A549 (cell line): Measurements from ENCODE around the gene GRIK4. TPM values are rescaled to one million over a fixed set of nuclear protein-coding genes. Genes with fewer than 3 reads are reported as not detected.
"Not testable (repeated sequence)": the region's sequence is repeated elsewhere in the genome, so short reads cannot be mapped to it uniquely, and the experiment has no call there.

Experiments
- ATAC-seq, 2 experiments: fragments of 200-7000 bp in 1 of 2; fragments of >200 bp in 1 of 2; cut with Nextera tagmentation in 1 of 2; cut with Tn5 transposase in 1 of 2; 3 replicates each; pipeline versions ENCODE4 v1.8.0 to v1.9.1; 2018 to 2020; ENCODE audit warnings: mild to moderate bottlenecking in 1 of 2, moderate library complexity in 1 of 2
- CTCF ChIA-PET: fragments of 300-600 bp; sonication (Branson Sonifier 250); formaldehyde crosslinking; extraction: SDS; loops from one replicate; lab custom pipeline; 2021; ENCODE audit warnings: antibody characterized with exemption, inconsistent platforms; lab: Yijun Ruan, JAX
- POLR2A ChIA-PET: fragments of 350-600 bp; formaldehyde crosslinking; extraction: SDS; loops from one replicate; lab custom pipeline; 2021; ENCODE audit warnings: antibody characterized with exemption, inconsistent platforms; lab: Yijun Ruan, JAX
- DNase-seq, 2 experiments: peaks; one replicate each; pipeline versions ENCODE4 v3.0.0 to v3.0.0-alpha.2; 2011 to 2016; ENCODE audit warnings: low read depth in 1 of 2, low spot score in 1 of 2
- FAIRE-seq: peaks from 2 replicates; lab custom pipeline; 2011; peaks lifted over from hg19 to GRCh38; lab: Jason Lieb, UNC
- H3K27ac ChIP-seq, 2 experiments: fragments of >200 bp; sonication (Bioruptor Twin); formaldehyde crosslinking; 3 replicates each; pipeline ENCODE4 v1.5.1; 2016 to 2017
- H3K4me1 ChIP-seq: fragments of >200 bp; sonication (Bioruptor Twin); formaldehyde crosslinking; 3 replicates; pipeline ENCODE4 v1.6.1; 2016
- H3K4me2 ChIP-seq: fragments of >200 bp; sonication (Bioruptor Twin); formaldehyde crosslinking; 3 replicates; pipeline ENCODE4 v1.6.1; 2016
- H3K4me3 ChIP-seq: fragments of >200 bp; sonication (Bioruptor Twin); formaldehyde crosslinking; 3 replicates; pipeline ENCODE4 v1.5.1; 2016
- H3K9me3 ChIP-seq: fragments of >200 bp; sonication (Bioruptor Twin); formaldehyde crosslinking; 3 replicates; pipeline ENCODE4 v1.6.1; 2016
- BHLHE40 ChIP-seq: IDR thresholded peaks from 2 replicates; pipeline ENCODE4 v1.6.1; 2012; ENCODE audit warnings: low read depth, low read length, inconsistent platforms
- FOSB ChIP-seq: fragments of 250-450 bp; sonication (Bioruptor Pico); IDR thresholded peaks from 2 replicates; pipeline ENCODE4 v1.5.0; 2020; ENCODE audit warnings: mild to moderate bottlenecking, moderate library complexity
- GATA3 ChIP-seq: IDR thresholded peaks from 2 replicates; pipeline ENCODE4 v1.6.1; 2012; ENCODE audit warnings: borderline replicate concordance
- HDAC2 ChIP-seq: fragments of 200-600 bp; sonication (generic); IDR thresholded peaks from 2 replicates; pipeline ENCODE4 v1.6.1; 2016
- HEYL ChIP-seq: fragments of 250-450 bp; sonication (Bioruptor Pico); IDR thresholded peaks from 2 replicates; pipeline ENCODE4 v1.8.0; 2021; ENCODE audit warnings: mild to moderate bottlenecking, moderate library complexity
- HOXB13 ChIP-seq: fragments of 250-450 bp; sonication (Bioruptor Pico); IDR thresholded peaks from 2 replicates; pipeline ENCODE4 v1.5.0; 2020; ENCODE audit warnings: low read depth, mild to moderate bottlenecking, moderate library complexity
- JUN ChIP-seq, 2 experiments: fragments of >200 bp; sonication (Bioruptor Twin); formaldehyde crosslinking; IDR thresholded peaks; 2 replicates in 1 of 2; 3 replicates in 1 of 2; pipeline ENCODE4 v1.6.1; 2016 to 2017
- KDM5A ChIP-seq: fragments of 200-600 bp; sonication (generic); IDR thresholded peaks from 2 replicates; pipeline ENCODE4 v1.6.1; 2016; ENCODE audit warnings: antibody characterized with exemption, mild to moderate bottlenecking
- MAFK ChIP-seq: fragments of 450-650 bp; IDR thresholded peaks from 2 replicates; pipeline ENCODE4 v1.6.1; 2014; ENCODE audit not compliant: partially characterized antibody
- NPAS2 ChIP-seq: fragments of 250-450 bp; sonication (Bioruptor Pico); IDR thresholded peaks from 2 replicates; pipeline ENCODE4 v1.8.0; 2022; ENCODE audit warnings: mild to moderate bottlenecking, moderate library complexity, borderline replicate concordance
- POLR2A ChIP-seq: IDR thresholded peaks from 2 replicates; pipeline ENCODE4 v1.6.1; 2012; ENCODE audit warnings: mild to moderate bottlenecking, low read length
- RAD21 ChIP-seq, 2 experiments: fragments of >200 bp in 1 of 2; sonication (Bioruptor Twin) in 1 of 2; formaldehyde crosslinking in 1 of 2; IDR thresholded peaks in 1 of 2; conservative IDR thresholded peaks in 1 of 2; 2 replicates in 1 of 2; 3 replicates in 1 of 2; pipeline ENCODE4 v1.6.1; 2012 to 2018; ENCODE audit warnings: inconsistent platforms in 1 of 2
- RCOR1 ChIP-seq: fragments of 150-350 bp; IDR thresholded peaks from 2 replicates; pipeline ENCODE4 v1.6.1; 2014; ENCODE audit warnings: antibody characterized with exemption, low read length, low read depth
- ZFP36 ChIP-seq: fragments of 450-650 bp; IDR thresholded peaks from 2 replicates; pipeline ENCODE4 v1.6.1; 2014; ENCODE audit warnings: borderline replicate concordance; ENCODE audit not compliant: partially characterized antibody
- ZNF302 ChIP-seq: fragments of 250-450 bp; sonication (Bioruptor Pico); IDR thresholded peaks from 2 replicates; pipeline ENCODE4 v1.9.0; 2021; ENCODE audit warnings: inconsistent platforms, mild to moderate bottlenecking, moderate library complexity
- WGBS: methylation state at CpG from one replicate; pipeline ENCODE4 v1.1.6; 2017; ENCODE audit errors: missing lambda C conversion rate; 5-methylcytosine and 5-hydroxymethylcytosine counted together
- polyA plus RNA-seq, 4 experiments: library from polyadenylated mRNA; depleted of rRNA in 3 of 4; stranded (reverse); fragments of >200 nt; fragmentation: RNase III in 1 of 4; extraction: RNeasy Plus Mini Kit Qiagen cat#74134 plus additional on column Dnase treatment in 1 of 4; gene quantifications; 2 replicates in 3 of 4; 3 replicates in 1 of 4; pipeline ENCODE4 v1.2.3, GENCODE V29; 2011 to 2017
- TF ChIP-seq, protein P1 (sequence below): fragments of 450-650 bp; IDR thresholded peaks from 2 replicates; pipeline ENCODE4 v1.6.1; 2014; ENCODE audit warnings: antibody characterized with exemption
- TF ChIP-seq, protein P2 (sequence below): fragments of >200 bp; sonication (Bioruptor Twin); formaldehyde crosslinking; IDR thresholded peaks from 2 replicates; pipeline ENCODE4 v1.6.1; 2016
- TF ChIP-seq, protein P3 (sequence below): fragments of 200-600 bp; sonication (generic); IDR thresholded peaks from 2 replicates; pipeline ENCODE4 v1.6.1; 2016; ENCODE audit warnings: antibody characterized with exemption, mild to moderate bottlenecking, moderate library complexity
- TF ChIP-seq, protein P4 (sequence below): IDR thresholded peaks from 2 replicates; pipeline ENCODE4 v1.6.1; 2012

The GRIK4 gene
- polyA plus RNA-seq, 2 of the 4 experiments (the other 2 are of a cell fraction) = 0.01 TPM; not detected in 1

DNA sequence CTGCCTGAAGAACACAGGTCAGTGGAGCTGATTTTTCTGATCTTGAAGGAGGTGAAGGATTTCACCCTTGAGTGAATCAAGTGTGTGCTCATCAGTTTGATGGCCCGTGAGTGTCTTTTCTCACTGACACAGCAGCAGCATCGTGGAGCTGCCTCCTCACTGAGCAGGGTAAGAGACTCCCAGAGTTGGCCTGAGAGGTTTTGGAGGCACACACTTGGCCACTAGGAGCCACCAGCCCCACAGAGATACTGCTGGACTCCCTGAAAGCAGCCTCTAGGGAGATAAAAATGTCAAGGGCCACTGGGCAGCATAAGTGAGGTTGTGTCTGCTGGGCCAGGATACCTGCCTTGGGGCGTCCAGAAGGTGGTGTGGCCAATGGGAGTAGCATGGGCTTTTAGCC lies 245.4 kb downstream of the GRIK4 start:
- DNase-seq (no peak), ATAC-seq (peak in 1 of 2 experiments; percentile 63; a peak in 3 of 6 replicates), FAIRE-seq (no peak)
- H3K27ac ChIP-seq = no peak overlapping the region
- 10% methylated on average over 2 of the region's 3 CpGs for WGBS
- H3K9me3 ChIP-seq = no peaks in the 10 kb centered on the region
- POLR2A ChIA-PET = no interaction called here
- no peak overlapping the region for H3K4me3 ChIP-seq
- no peak overlapping the region for H3K4me2 ChIP-seq
- CTCF ChIA-PET = interaction anchor here (0.6 to 0.9 kb wide), 2 partner anchors 22 to 246 kb away, joined by 3 read pairs; partner anchors contain the start of gene GRIK4
- no peaks in the 10 kb centered on the region for H3K4me1 ChIP-seq
- peak in 1 of 2 experiments; percentile 22; a peak in 2 of 5 replicates for TF ChIP-seq RAD21 (conservative IDR thresholded peaks at IDR 0.05 in 1 of 2, IDR thresholded peaks at IDR 0.05 in 1 of 2)
- no peak for TF ChIP-seq KDM5A

DNA sequence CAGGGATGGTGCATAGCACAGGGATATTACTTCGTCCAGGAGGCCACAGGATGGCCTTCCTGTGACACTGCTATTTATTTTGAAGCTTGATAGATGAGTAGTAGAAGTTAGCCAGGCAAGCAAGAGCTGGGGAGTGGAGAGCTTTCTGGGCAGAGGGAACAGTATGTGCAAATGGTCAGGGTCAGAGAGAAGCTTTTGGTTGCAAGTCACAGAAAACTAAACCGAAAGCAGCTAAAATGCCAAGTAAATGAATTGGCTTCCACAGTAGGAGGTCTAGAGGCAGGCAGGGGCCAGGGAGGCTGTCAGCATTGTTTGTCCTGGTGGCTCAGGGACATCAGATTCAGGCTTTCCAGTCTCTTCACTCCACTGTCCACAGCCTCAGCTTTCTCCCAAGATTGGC lies 247.5 kb downstream of the GRIK4 start:
- ChIA-PET POLR2A (no interaction called here), CTCF (interaction anchor here (0.7 kb wide), 1 partner anchor 11 kb away, joined by 3 read pairs; no protein-coding TSS in a partner anchor)
- DNase-seq = no peak
- H3K4me1 ChIP-seq = no peaks in the 10 kb centered on the region
- 29% methylated on average over 2 of the region's 2 CpGs for WGBS
- H3K27ac ChIP-seq = no peak overlapping the region
- no peak for FAIRE-seq
- no peak overlapping the region for H3K4me3 ChIP-seq
- no peak for TF ChIP-seq FOSB (CRISPR knock-in tag)
- TF ChIP-seq, protein P1, sequence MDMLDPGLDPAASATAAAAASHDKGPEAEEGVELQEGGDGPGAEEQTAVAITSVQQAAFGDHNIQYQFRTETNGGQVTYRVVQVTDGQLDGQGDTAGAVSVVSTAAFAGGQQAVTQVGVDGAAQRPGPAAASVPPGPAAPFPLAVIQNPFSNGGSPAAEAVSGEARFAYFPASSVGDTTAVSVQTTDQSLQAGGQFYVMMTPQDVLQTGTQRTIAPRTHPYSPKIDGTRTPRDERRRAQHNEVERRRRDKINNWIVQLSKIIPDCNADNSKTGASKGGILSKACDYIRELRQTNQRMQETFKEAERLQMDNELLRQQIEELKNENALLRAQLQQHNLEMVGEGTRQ = no peak
- TF ChIP-seq JUN (IDR thresholded peaks at IDR 0.05) = no peak
- TF ChIP-seq, protein P2, sequence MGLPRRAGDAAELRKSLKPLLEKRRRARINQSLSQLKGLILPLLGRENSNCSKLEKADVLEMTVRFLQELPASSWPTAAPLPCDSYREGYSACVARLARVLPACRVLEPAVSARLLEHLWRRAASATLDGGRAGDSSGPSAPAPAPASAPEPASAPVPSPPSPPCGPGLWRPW = no peak
- TF ChIP-seq NPAS2 (CRISPR knock-in tag) = no peak
- TF ChIP-seq BHLHE40 = no peak
- no peak for TF ChIP-seq ZFP36
- TF ChIP-seq, protein P3, sequence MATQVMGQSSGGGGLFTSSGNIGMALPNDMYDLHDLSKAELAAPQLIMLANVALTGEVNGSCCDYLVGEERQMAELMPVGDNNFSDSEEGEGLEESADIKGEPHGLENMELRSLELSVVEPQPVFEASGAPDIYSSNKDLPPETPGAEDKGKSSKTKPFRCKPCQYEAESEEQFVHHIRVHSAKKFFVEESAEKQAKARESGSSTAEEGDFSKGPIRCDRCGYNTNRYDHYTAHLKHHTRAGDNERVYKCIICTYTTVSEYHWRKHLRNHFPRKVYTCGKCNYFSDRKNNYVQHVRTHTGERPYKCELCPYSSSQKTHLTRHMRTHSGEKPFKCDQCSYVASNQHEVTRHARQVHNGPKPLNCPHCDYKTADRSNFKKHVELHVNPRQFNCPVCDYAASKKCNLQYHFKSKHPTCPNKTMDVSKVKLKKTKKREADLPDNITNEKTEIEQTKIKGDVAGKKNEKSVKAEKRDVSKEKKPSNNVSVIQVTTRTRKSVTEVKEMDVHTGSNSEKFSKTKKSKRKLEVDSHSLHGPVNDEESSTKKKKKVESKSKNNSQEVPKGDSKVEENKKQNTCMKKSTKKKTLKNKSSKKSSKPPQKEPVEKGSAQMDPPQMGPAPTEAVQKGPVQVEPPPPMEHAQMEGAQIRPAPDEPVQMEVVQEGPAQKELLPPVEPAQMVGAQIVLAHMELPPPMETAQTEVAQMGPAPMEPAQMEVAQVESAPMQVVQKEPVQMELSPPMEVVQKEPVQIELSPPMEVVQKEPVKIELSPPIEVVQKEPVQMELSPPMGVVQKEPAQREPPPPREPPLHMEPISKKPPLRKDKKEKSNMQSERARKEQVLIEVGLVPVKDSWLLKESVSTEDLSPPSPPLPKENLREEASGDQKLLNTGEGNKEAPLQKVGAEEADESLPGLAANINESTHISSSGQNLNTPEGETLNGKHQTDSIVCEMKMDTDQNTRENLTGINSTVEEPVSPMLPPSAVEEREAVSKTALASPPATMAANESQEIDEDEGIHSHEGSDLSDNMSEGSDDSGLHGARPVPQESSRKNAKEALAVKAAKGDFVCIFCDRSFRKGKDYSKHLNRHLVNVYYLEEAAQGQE = no peak
- TF ChIP-seq HOXB13 = no peak
- TF ChIP-seq HEYL (CRISPR knock-in tag) = no peak
- no peak for TF ChIP-seq HDAC2
- ATAC-seq = no peak
- H3K4me2 ChIP-seq = no peak overlapping the region
- H3K9me3 ChIP-seq = no peaks in the 10 kb centered on the region

DNA sequence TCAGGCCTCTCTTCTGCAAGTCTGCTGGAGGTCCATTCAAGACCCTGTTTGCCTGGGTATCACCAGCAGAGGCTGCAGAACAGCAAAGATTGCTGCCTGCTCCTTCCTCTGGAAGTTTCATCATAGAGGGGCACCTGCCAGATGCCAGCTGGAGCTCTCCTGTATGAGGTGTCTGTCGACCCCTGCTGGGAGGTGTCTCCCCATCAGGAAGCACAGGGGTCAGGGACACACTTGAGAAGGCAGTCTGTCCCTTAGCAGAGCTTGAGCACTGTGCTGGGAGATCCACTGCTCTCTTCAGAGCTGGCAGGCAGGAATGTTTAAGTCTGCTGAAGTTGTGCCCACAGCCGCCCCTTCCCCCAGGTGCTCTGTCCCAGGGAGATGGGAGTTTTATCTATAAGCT lies 254.2 kb downstream of the GRIK4 start:
- H3K4me3 ChIP-seq, CTCF ChIA-PET, H3K4me1 ChIP-seq, H3K27ac ChIP-seq, POLR2A ChIA-PET, ATAC-seq, H3K4me2 ChIP-seq, DNase-seq, FAIRE-seq: not testable (repeated sequence)
- peaks cover 23% of the 10 kb centered on the region; the same call in 2 of the 3 replicates for H3K9me3 ChIP-seq
- no CpG with 5 or more reads among the region's 2 CpGs for WGBS

DNA sequence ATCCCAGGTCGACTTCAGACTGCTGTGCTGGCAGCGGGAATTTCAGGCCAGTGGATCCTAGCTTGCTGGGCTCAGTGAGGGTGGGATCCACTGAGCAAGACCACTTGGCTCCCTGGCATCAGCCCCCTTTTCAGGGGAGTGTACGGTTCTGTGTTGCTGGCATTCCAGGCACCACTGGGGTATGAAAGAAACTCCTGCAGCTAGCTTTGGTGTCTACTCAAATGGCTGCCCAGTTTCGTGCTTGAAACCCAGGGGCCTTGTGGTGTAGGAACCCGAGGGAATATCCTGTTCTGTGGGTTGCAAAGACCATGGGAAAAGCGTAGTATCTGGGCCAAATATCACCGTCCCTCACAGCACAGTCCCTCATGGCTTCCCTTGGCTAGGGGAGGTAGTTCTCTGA lies 254.8 kb downstream of the GRIK4 start:
- ChIA-PET POLR2A (no interaction called here), CTCF (no interaction called here)
- DNase-seq (no peak), ATAC-seq (no peak), FAIRE-seq (no peak)
- Histone ChIP-seq H3K4me1 (no peaks in the 10 kb centered on the region), H3K4me3 (no peak overlapping the region), H3K9me3 (peaks cover 23% of the 10 kb centered on the region; the same call in 2 of the 3 replicates), H3K4me2 (no peak overlapping the region), H3K27ac (no peak overlapping the region)
- WGBS = 24% methylated on average over 6 of the region's 7 CpGs
- no peak for TF ChIP-seq ZNF302 (CRISPR knock-in tag)
- TF ChIP-seq MAFK = no peak
- TF ChIP-seq RCOR1 = no peak
- TF ChIP-seq POLR2A = no peak
- TF ChIP-seq, protein P4, sequence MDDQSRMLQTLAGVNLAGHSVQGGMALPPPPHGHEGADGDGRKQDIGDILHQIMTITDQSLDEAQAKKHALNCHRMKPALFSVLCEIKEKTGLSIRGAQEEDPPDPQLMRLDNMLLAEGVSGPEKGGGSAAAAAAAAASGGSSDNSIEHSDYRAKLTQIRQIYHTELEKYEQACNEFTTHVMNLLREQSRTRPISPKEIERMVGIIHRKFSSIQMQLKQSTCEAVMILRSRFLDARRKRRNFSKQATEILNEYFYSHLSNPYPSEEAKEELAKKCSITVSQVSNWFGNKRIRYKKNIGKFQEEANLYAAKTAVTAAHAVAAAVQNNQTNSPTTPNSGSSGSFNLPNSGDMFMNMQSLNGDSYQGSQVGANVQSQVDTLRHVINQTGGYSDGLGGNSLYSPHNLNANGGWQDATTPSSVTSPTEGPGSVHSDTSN = no peak
- TF ChIP-seq GATA3 = no peak
